ENCODE results near the gene UGCG. TPM values are rescaled to one million over a fixed set of nuclear protein-coding genes. Genes with fewer than 3 reads are reported as not detected.

The UGCG gene
- total and polyA plus RNA-seq, 2 of the 4 experiments (the other 2 are of a cell fraction): 84.2 to 104 TPM

GRCh38 chr9:111966861-111967291 is 70.3 kb downstream of the UGCG start:
- BruUV-seq (replicated peaks): no TSS peak
- ATAC-seq (ENCODE audit: low read depth) (0 out of 2 replicates have a peak, but pooled peaks have one; percentile 19), DNase-seq (peak; percentile 46)
- peak overlapping the region; percentile 97 for H2BK5ac ChIP-seq (ENCODE audit: low read depth, low read length, poor library complexity, severe bottlenecking)
- peak overlapping the region; percentile 93 for H2AK5ac ChIP-seq (ENCODE audit: low read depth, low read length)
- peak overlapping the region; percentile 34; the same call in 1 of the 2 replicates for H3K18ac ChIP-seq (ENCODE audit: low read depth, low read length)
- H3K23ac ChIP-seq (ENCODE audit: low read depth, low read length): no peak overlapping the region
- no peak overlapping the region for H3K27ac ChIP-seq (ENCODE audit: insufficient read depth, low read length)
- dilution Hi-C loops (cut with HindIII; ENCODE audit: low sequenced_read_pairs, unreplicated experiment): no loop called here
- H3K9ac ChIP-seq (ENCODE audit: low read depth, low read length): no peak overlapping the region
- H3K36me3 ChIP-seq (ENCODE audit: control insufficient read depth, insufficient read depth, low read length): no peaks in the 10 kb centered on the region
- H4K8ac ChIP-seq (ENCODE audit: low read depth in 2 of 2, low read length in 2 of 2): peak overlapping the region; percentile 1 to 71; a peak in 3 of 4 replicates
- ChIA-PET CTCF (interaction anchor here (0.5 kb wide), 1 partner anchor 63 kb away, joined by 3 read pairs; no protein-coding TSS in a partner anchor), POLR2A (ENCODE audit: unreplicated experiment) (no interaction called here)
- H3K4me2 ChIP-seq (ENCODE audit: low read depth, low read length): no peak overlapping the region
- H3K4me1 ChIP-seq (ENCODE audit: control insufficient read depth, insufficient read depth, low read length): peaks cover 10% of the 10 kb centered on the region; the same call in 1 of the 2 replicates
- intact Hi-C loops (cut with micrococcal nuclease): no loop called here
- H2BK15ac ChIP-seq (ENCODE audit: low read depth, low read length): peak overlapping the region; percentile 87; the same call in 2 of the 3 replicates
- H4K5ac ChIP-seq (ENCODE audit: low read depth, low read length): peak overlapping the region; percentile 14; the same call in 1 of the 2 replicates
- H4K91ac ChIP-seq (ENCODE audit: insufficient read depth, low read depth, low read length): peak overlapping the region; percentile 81; the same call in 1 of the 2 replicates
- H4K20me1 ChIP-seq (ENCODE audit: insufficient read depth, low read length): no peaks in the 10 kb centered on the region
- H3K4ac ChIP-seq (ENCODE audit: low read depth, low read length): peak overlapping the region; percentile 85
- TF ChIP-seq POLR2A (IDR thresholded peaks at IDR 0.05; ENCODE audit: low read depth, low read length) (no peak), MAZ (IDR thresholded peaks at IDR 0.05; ENCODE audit: borderline replicate concordance, low read depth, low read length) (peak; percentile 36; the same call in 1 of the 2 replicates), CTCF (conservative IDR thresholded peaks at IDR 0.05; ENCODE audit: low read depth, low read length) (no peak), CHD1 (IDR thresholded peaks at IDR 0.05; ENCODE audit: low read depth, low read length) (no peak), RCOR1 (IDR thresholded peaks at IDR 0.05; ENCODE audit: insufficient replicate concordance, low read length) (no peak), USF2 (IDR thresholded peaks at IDR 0.05; ENCODE audit: low read depth, low read length) (no peak), ELK1 (IDR thresholded peaks at IDR 0.05; ENCODE audit: borderline replicate concordance, low read depth, low read length) (no peak), CEBPB (IDR thresholded peaks at IDR 0.05; ENCODE audit: low read depth, low read length) (peak; percentile 82)
- no peak overlapping the region for H3K4me3 ChIP-seq (ENCODE audit: insufficient read depth, low read depth, low read length)
- no CpG with 5 or more reads among the region's 1 CpG for WGBS, 2 experiments (ENCODE audit: extremely low coverage in 2 of 2, insufficient read length in 1 of 2)
- peak overlapping the region; percentile 76 for H2BK120ac ChIP-seq (ENCODE audit: low read depth, low read length)
- peak overlapping the region; percentile 77 for H2BK20ac ChIP-seq (ENCODE audit: low read depth, low read length)
- peak overlapping the region; percentile 68 for H2AFZ ChIP-seq (replicated peaks; ENCODE audit: low read length, poor library complexity)
- peak overlapping the region; percentile 37 for H2AK9ac ChIP-seq (replicated peaks; ENCODE audit: low read depth, low read length, poor library complexity)
- in situ Hi-C loops (cut with MboI; ENCODE audit: low sequenced_read_pairs): no loop called here
- peaks cover 14% of the 10 kb centered on the region for H3K9me1 ChIP-seq (ENCODE audit: insufficient read depth, low read length)
- H3K27me3 ChIP-seq (ENCODE audit: control insufficient read depth, insufficient read depth, low read length): no peaks in the 10 kb centered on the region
- H3K79me1 ChIP-seq (ENCODE audit: low read depth in 1 of 2, low read length in 2 of 2): peaks cover 0 to 8% of the 10 kb centered on the region in 2 experiments; a peak in 2 of 4 replicates
- no peak overlapping the region for H3K56ac ChIP-seq (ENCODE audit: extremely low read depth, insufficient read depth, low read length)
- H3K9me3 ChIP-seq (ENCODE audit: control insufficient read depth, insufficient read depth, low read length): no peaks in the 10 kb centered on the region
- peak overlapping the region; percentile 3 for H3K14ac ChIP-seq (replicated peaks; ENCODE audit: low read depth, low read length)
